Measurements from ENCODE around the gene NACC1. TPM values are rescaled to one million over a fixed set of nuclear protein-coding genes. Genes with fewer than 3 reads are reported as not detected.

The NACC1 gene
- total RNA-seq, 4 donors from 2014 or later = 31.6 to 54.2 (median 36.5) TPM

DNA sequence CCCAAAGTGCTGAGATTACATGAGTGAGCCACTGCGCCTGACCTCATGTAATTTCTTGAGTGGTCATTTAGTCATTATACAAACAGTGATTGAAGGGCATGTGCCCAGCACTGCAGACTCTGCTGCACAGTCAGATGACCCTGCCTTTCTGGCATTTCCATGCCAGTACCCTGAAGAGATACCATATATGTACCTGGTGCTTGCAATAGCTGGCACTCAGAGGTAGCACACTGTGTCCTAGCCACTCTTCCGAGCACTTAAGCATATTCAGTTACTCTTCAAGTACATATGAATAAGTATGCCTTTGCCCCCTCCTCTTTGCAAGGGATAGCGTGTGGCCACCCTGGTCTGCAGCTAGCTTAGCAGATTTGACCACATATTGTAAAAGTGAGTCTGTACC, 16.6 kb downstream of the NACC1 start:
- 94% methylated on average over 3 of the region's 3 CpGs; no CpG with 5 or more reads in 1 of the 2 donors for WGBS, 2 donors (ENCODE audit: low coverage in 1 of 2)
- Histone ChIP-seq H3K36me3 (peaks cover 0 to 29% (median 7%) of the 10 kb centered on the region in 4 donors), H3K4me1 (peaks cover 0 to 3% (median 0%) of the 10 kb centered on the region in 4 donors), H3K9me3 (no peaks in the 10 kb centered on the region), H3K27me3 (no peaks in the 10 kb centered on the region), H3K27ac (no peak overlapping the region), H3K4me3 (no peak overlapping the region)
- intact Hi-C loops (cut with DNase I; ENCODE audit: low total_unique reads) (no loop called here), in situ Hi-C loops (cut with MboI; ENCODE audit: low pct_ligation_motif_present in 1 of 4, low pct_unique_long_range_greater_than_20kb in 1 of 4, low sequenced_read_pairs in 3 of 4) (no loop called here)
- TF ChIP-seq POLR2AphosphoS5 (IDR thresholded peaks at IDR 0.05) (no peak), EP300 (IDR thresholded peaks at IDR 0.05; ENCODE audit: low read depth) (no peak), POLR2A (IDR thresholded peaks at IDR 0.05) (no peak)
- TF ChIP-seq, protein P1, sequence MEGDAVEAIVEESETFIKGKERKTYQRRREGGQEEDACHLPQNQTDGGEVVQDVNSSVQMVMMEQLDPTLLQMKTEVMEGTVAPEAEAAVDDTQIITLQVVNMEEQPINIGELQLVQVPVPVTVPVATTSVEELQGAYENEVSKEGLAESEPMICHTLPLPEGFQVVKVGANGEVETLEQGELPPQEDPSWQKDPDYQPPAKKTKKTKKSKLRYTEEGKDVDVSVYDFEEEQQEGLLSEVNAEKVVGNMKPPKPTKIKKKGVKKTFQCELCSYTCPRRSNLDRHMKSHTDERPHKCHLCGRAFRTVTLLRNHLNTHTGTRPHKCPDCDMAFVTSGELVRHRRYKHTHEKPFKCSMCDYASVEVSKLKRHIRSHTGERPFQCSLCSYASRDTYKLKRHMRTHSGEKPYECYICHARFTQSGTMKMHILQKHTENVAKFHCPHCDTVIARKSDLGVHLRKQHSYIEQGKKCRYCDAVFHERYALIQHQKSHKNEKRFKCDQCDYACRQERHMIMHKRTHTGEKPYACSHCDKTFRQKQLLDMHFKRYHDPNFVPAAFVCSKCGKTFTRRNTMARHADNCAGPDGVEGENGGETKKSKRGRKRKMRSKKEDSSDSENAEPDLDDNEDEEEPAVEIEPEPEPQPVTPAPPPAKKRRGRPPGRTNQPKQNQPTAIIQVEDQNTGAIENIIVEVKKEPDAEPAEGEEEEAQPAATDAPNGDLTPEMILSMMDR (IDR thresholded peaks at IDR 0.05) = no peak
- no peak for DNase-seq

GRCh38 chr19:13135068-13136062, 17.3 kb downstream of the NACC1 start:
- intact Hi-C loops (cut with DNase I; ENCODE audit: low total_unique reads) = no loop called here
- Histone ChIP-seq H3K4me1 (peaks cover 0 to 3% (median 0%) of the 10 kb centered on the region in 4 donors), H3K9me3 (no peaks in the 10 kb centered on the region), H3K4me3 (no peak overlapping the region), H3K27ac (no peak overlapping the region), H3K27me3 (no peaks in the 10 kb centered on the region), H3K36me3 (peaks cover 0 to 29% (median 7%) of the 10 kb centered on the region in 4 donors)
- 90 to 93% methylated on average over 8 to 59 of the region's 60 CpGs for WGBS, 2 donors (ENCODE audit: low coverage in 1 of 2)
- TF ChIP-seq POLR2AphosphoS5 (IDR thresholded peaks at IDR 0.05) (no peak), EP300 (IDR thresholded peaks at IDR 0.05; ENCODE audit: low read depth) (no peak), POLR2A (IDR thresholded peaks at IDR 0.05) (no peak)
- TF ChIP-seq, protein P1 (IDR thresholded peaks at IDR 0.05) = no peak
- DNase-seq = no peak
- in situ Hi-C loops (cut with MboI; ENCODE audit: low pct_ligation_motif_present in 1 of 4, low pct_unique_long_range_greater_than_20kb in 1 of 4, low sequenced_read_pairs in 3 of 4) = no loop called here

DNA sequence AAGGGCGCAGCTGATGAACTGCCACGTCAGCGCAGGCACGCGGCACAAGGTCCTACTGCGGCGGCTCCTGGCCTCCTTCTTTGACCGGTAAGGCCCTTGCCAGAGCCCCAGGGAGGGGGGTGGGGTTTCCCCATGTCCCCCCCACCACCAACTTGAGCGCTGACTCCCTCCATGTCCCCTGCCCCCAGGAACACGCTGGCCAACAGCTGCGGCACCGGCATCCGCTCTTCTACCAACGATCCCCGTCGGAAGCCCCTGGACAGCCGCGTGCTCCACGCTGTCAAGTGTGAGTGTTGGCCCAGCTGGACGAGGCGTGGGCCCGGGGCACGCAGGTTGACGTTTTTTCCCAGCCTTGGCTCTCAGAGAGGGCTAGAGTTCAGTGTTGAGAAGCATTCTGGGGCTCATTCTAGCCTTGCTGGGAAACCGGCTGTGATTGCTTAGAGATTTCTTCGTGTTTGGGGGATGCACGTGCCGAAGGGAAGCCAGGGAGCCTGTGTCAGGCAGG, 19.3 kb downstream of the NACC1 start:
- no peak for DNase-seq
- 96% methylated on average over 24 of the region's 28 CpGs; no CpG with 5 or more reads in 1 of the 2 donors for WGBS, 2 donors (ENCODE audit: low coverage in 1 of 2)

More for the DNA sequence above, 19.3 kb downstream of the NACC1 start:
- in situ Hi-C loops (cut with MboI; ENCODE audit: low pct_ligation_motif_present in 1 of 4, low pct_unique_long_range_greater_than_20kb in 1 of 4, low sequenced_read_pairs in 3 of 4) (no loop called here), intact Hi-C loops (cut with DNase I; ENCODE audit: low total_unique reads) (no loop called here)
- Histone ChIP-seq H3K27ac (no peak overlapping the region), H3K9me3 (no peaks in the 10 kb centered on the region), H3K4me1 (peaks cover 0 to 5% (median 0%) of the 10 kb centered on the region in 4 donors), H3K4me3 (no peak overlapping the region), H3K27me3 (no peaks in the 10 kb centered on the region), H3K36me3 (peaks cover 0 to 29% (median 7%) of the 10 kb centered on the region in 4 donors)
- TF ChIP-seq EP300 (IDR thresholded peaks at IDR 0.05; ENCODE audit: low read depth) (no peak), POLR2A (IDR thresholded peaks at IDR 0.05) (no peak), POLR2AphosphoS5 (IDR thresholded peaks at IDR 0.05) (no peak)
- TF ChIP-seq, protein P1 (IDR thresholded peaks at IDR 0.05) = no peak

Measured in transverse colon (tissue), 4 donors.